Tibial artery (tissue), 4 donors: ENCODE measurements around the gene CFAP74.

ENCODE experiments used
- DNase-seq, 2 donors: peaks; one replicate each; pipeline ENCODE4 v3.0.0-alpha.2; 2019
- H3K27ac ChIP-seq, 2 donors: fragments of 200-600 bp; sonication (generic) in 1 of 2; 1 replicate in 1 of 2; 2 replicates in 1 of 2; pipeline ENCODE4 v1.5.1; 2018 to 2019; ENCODE audit warnings: mild to moderate bottlenecking in 1 of 2
- H3K27me3 ChIP-seq, 2 donors: fragments of 200-600 bp; sonication (generic) in 1 of 2; one replicate each; pipeline versions ENCODE4 v1.5.1 to v1.6.0; 2016 to 2019
- H3K36me3 ChIP-seq, 3 donors: fragments of 200-600 bp; sonication (generic) in 2 of 3; one replicate each; pipeline ENCODE4 v1.5.1; 2016 to 2019; ENCODE audit warnings: mild to moderate bottlenecking in 2 of 3
- H3K4me1 ChIP-seq, 4 donors: fragments of 200-600 bp; sonication (generic) in 2 of 4; 1 replicate in 3 of 4; 2 replicates in 1 of 4; pipeline ENCODE4 v1.5.1; 2016 to 2019
- H3K4me3 ChIP-seq, 2 donors: fragments of 200-600 bp; sonication (generic) in 1 of 2; 1 replicate in 1 of 2; 2 replicates in 1 of 2; pipeline ENCODE4 v1.5.1; 2018 to 2019; ENCODE audit warnings: mild to moderate bottlenecking in 2 of 2
- H3K9me3 ChIP-seq, 3 donors: fragments of 200-600 bp; sonication (generic) in 1 of 3; one replicate each; pipeline ENCODE4 v1.5.1; 2016 to 2019
- intact Hi-C: fragments of 100-400 bp; cut with DNase I; formaldehyde crosslinking; loops from one replicate; pipeline ENCODE4 v1.15.0; 2023; ENCODE audit warnings: low total_unique reads
- TF ChIP-seq, protein P1 (sequence below), 2 experiments: fragments of 200-600 bp in 1 of 2; fragments of 450-650 bp in 1 of 2; IDR thresholded peaks; one replicate each; pipeline ENCODE4 v1.5.1; 2017 to 2019; ENCODE audit warnings: antibody characterized with exemption in 2 of 2, mild to moderate bottlenecking in 1 of 2, moderate library complexity in 1 of 2

The CFAP74 gene

DNA sequence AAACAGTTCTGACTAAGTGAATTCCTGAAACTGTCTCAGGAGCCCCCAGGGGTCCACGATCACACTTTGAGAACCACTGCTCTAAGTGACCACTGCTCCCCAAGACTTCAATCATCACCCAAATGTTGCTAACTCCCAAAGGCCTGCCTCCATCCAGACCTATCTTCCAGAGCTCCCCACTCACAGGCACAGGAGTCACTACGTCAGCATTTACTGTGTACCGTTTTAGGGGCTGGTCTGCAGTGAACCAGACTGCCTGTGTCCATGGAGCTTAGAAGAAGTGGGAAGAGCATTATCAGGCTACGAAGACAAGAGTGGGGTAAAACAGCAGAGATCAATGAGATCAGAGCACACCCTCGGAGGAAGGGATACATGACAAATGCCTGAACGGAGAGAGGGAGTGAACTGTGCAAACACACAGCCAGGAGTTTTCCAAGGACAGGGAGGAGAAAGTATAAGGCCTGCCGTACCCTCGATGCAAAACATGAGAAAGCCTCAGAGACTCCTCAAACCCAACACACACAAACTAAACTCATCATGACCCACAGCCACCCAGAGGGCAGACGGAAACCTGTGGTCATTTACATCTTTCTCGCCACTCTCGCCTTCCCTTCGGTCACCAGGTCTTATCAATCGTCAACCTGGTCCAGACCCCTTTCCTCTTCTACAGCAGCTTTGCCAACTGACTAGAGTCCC, 122.8 kb downstream of the CFAP74 start:
- Histone ChIP-seq H3K4me1 (peaks cover 0 to 89% (median 46%) of the 10 kb centered on the region in 4 donors), H3K27ac (no peak overlapping the region)
- intact Hi-C loops: no loop called here

DNA sequence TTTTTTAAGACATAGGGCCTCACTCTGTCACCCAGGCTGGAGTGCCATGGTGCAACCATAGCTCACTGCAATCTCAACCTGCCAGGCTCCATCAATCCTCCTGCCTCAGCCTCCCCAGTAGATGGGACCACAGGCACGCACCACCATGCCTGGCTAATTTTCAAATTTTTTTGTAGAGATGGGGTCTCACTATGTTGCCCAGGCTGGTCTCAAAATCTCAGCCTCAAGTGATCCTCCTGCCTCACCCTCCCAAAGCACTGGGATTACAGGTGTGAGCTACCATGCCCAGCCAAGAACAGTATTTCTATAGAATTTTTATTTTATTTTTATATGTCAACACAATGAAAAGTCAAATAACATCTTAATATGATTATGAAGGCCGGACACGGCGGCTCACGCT, 123.6 kb downstream of the CFAP74 start:
- no peaks in the 10 kb centered on the region for H3K27me3 ChIP-seq
- H3K27ac ChIP-seq: no peak overlapping the region
- H3K36me3 ChIP-seq: peaks cover 0 to 8% (median 7%) of the 10 kb centered on the region in 3 donors
- intact Hi-C loops: no loop called here
- no peak for DNase-seq
- no peaks in the 10 kb centered on the region for H3K9me3 ChIP-seq
- TF ChIP-seq, protein P1, sequence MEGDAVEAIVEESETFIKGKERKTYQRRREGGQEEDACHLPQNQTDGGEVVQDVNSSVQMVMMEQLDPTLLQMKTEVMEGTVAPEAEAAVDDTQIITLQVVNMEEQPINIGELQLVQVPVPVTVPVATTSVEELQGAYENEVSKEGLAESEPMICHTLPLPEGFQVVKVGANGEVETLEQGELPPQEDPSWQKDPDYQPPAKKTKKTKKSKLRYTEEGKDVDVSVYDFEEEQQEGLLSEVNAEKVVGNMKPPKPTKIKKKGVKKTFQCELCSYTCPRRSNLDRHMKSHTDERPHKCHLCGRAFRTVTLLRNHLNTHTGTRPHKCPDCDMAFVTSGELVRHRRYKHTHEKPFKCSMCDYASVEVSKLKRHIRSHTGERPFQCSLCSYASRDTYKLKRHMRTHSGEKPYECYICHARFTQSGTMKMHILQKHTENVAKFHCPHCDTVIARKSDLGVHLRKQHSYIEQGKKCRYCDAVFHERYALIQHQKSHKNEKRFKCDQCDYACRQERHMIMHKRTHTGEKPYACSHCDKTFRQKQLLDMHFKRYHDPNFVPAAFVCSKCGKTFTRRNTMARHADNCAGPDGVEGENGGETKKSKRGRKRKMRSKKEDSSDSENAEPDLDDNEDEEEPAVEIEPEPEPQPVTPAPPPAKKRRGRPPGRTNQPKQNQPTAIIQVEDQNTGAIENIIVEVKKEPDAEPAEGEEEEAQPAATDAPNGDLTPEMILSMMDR (IDR thresholded peaks at IDR 0.05): no peak
- H3K4me3 ChIP-seq: no peak overlapping the region
- peaks cover 0 to 97% (median 48%) of the 10 kb centered on the region in 4 donors for H3K4me1 ChIP-seq

More for the DNA sequence above, 122.8 kb downstream of the CFAP74 start:
- H3K4me3 ChIP-seq: no peak overlapping the region
- TF ChIP-seq, protein P1 (IDR thresholded peaks at IDR 0.05): no peak
- no peak for DNase-seq
- H3K36me3 ChIP-seq: peaks cover 0 to 8% (median 7%) of the 10 kb centered on the region in 3 donors
- no peaks in the 10 kb centered on the region for H3K9me3 ChIP-seq
- H3K27me3 ChIP-seq: no peaks in the 10 kb centered on the region

DNA sequence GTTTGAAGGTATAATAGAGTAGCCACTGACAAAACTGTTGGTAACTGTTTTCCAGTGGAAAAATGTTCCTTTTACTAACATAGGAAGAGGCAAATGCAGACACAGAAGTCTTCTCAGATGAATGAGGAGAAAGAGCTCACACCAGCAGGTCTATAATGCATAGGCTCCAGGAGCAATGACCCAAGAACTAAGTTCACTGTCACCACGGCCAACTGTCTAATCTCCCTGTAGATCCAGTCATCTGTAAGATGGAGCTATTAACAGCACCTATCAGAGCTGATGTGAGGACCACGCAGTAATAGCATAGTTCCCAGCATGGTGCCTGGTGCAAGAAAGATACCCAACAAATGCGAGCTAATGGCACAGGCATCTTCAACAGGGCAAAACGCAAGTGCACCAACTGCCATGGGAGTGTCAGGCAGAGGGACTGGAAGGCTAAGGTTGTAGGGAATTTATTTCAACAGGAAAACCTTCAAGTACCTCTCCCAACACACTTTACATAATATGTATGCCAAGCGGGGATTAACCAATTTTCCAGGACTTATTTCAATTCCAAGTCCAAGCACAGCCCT, 125.6 kb downstream of the CFAP74 start:
- intact Hi-C loops: no loop called here
- H3K4me1 ChIP-seq: peaks cover 0 to 98% (median 54%) of the 10 kb centered on the region in 4 donors
- H3K27ac ChIP-seq: no peak overlapping the region
- no peaks in the 10 kb centered on the region for H3K9me3 ChIP-seq
- H3K4me3 ChIP-seq: no peak overlapping the region
- H3K27me3 ChIP-seq: no peaks in the 10 kb centered on the region
- TF ChIP-seq, protein P1 (IDR thresholded peaks at IDR 0.05): no peak
- peaks cover 0 to 11% (median 8%) of the 10 kb centered on the region in 3 donors for H3K36me3 ChIP-seq
- DNase-seq: no peak

DNA sequence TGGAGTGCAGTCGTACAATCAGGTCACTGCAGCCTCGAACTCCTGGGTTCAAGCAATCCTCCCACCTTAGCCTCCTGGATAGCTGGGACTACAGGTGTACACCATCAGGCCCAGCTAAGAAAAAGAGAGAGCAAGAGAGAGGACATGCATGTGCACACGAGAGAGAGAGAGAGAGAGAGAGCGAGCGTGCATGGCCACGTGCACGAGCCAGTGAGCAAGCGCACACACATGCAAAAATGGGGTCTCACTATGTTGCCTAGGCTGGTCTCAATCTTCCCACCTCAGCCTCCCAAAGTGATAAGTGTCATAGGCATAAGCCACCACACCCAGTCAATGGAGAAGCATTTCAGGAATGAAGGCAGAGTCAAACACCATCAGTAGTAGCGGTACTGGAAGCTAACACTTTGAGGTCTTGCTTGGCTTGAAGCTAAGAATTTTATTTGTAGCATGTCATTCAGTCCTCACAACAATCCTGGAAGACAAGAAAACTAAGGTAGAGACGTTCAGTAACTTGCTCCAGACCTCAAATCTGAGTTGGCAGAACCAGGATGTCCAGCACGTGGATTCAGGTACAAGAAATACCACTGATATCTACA, 127.2 kb downstream of the CFAP74 start:
- DNase-seq: no peak
- no peaks in the 10 kb centered on the region for H3K9me3 ChIP-seq
- no peak overlapping the region for H3K4me3 ChIP-seq
- intact Hi-C loops: no loop called here
- no peaks in the 10 kb centered on the region for H3K27me3 ChIP-seq
- peaks cover 0 to 98% (median 54%) of the 10 kb centered on the region in 4 donors for H3K4me1 ChIP-seq
- no peak overlapping the region for H3K27ac ChIP-seq
- TF ChIP-seq, protein P1 (IDR thresholded peaks at IDR 0.05): no peak
- H3K36me3 ChIP-seq: peaks cover 0 to 11% (median 8%) of the 10 kb centered on the region in 3 donors

DNA sequence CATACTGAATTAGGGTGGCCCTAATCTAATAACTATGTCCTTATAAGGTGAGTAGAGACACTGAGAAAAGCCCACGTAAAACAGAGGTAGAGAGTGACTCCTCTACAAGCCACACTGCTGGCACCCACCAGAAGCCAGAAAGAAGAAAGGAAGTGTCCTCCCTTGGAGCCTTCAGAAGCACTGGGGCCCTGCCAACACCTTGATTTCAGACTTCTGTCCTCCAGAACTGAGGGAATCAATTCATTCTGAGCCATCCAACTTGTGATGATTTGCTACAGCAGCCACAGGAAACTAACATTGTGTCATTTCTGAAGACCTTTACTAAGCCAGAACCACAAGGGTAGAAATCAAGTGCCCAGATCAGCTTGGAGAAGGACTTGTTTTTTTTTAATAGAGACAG, 127.7 kb downstream of the CFAP74 start:
- no peak overlapping the region for H3K27ac ChIP-seq
- no peak overlapping the region for H3K4me3 ChIP-seq
- no peaks in the 10 kb centered on the region for H3K27me3 ChIP-seq
- no peaks in the 10 kb centered on the region for H3K9me3 ChIP-seq
- DNase-seq: no peak
- peaks cover 0 to 11% (median 8%) of the 10 kb centered on the region in 3 donors for H3K36me3 ChIP-seq
- intact Hi-C loops: no loop called here
- H3K4me1 ChIP-seq: peaks cover 0 to 98% (median 52%) of the 10 kb centered on the region in 4 donors
- TF ChIP-seq, protein P1 (IDR thresholded peaks at IDR 0.05): no peak
